Trophoblast cell (in vitro differentiated cells and primary cell): Measurements from ENCODE around the gene ACRBP.

Experiments
- DNase-seq, 2 donors: peaks; one replicate each; pipeline ENCODE4 v3.0.0-alpha.2; 2016
- H2AFZ ChIP-seq: 2 replicates; pipeline ENCODE4 v1.6.1; 2013; ENCODE audit warnings: low read length, moderate library complexity, mild to moderate bottlenecking; ENCODE audit not compliant: insufficient read depth, poor library complexity
- H2AK5ac ChIP-seq: 2 replicates; pipeline ENCODE4 v1.6.1; 2013; ENCODE audit warnings: mild to moderate bottlenecking, low read length
- H2BK120ac ChIP-seq: 2 replicates; pipeline ENCODE4 v1.6.1; 2013; ENCODE audit warnings: low read length, mild to moderate bottlenecking, moderate library complexity; ENCODE audit not compliant: insufficient read depth, poor library complexity
- H2BK12ac ChIP-seq: 2 replicates; pipeline ENCODE4 v1.6.1; 2013; ENCODE audit warnings: mild to moderate bottlenecking, low read length, moderate library complexity
- H2BK5ac ChIP-seq: 2 replicates; pipeline ENCODE4 v1.6.1; 2013; ENCODE audit warnings: low read length, low read depth, moderate library complexity, mild to moderate bottlenecking; ENCODE audit not compliant: poor library complexity
- H3K14ac ChIP-seq: 2 replicates; pipeline ENCODE4 v1.6.1; 2013; ENCODE audit warnings: mild to moderate bottlenecking, low read length
- H3K18ac ChIP-seq: 2 replicates; pipeline ENCODE4 v1.6.1; 2013; ENCODE audit warnings: mild to moderate bottlenecking, low read length
- H3K23ac ChIP-seq: 2 replicates; pipeline ENCODE4 v1.6.1; 2013; ENCODE audit warnings: low read length
- H3K27ac ChIP-seq: 2 replicates; pipeline ENCODE4 v1.5.1; 2013; ENCODE audit warnings: low read depth, mild to moderate bottlenecking, inconsistent platforms, low read length, moderate library complexity
- H3K27me3 ChIP-seq: 2 replicates; pipeline ENCODE4 v1.6.1; 2013; ENCODE audit warnings: inconsistent platforms, mild to moderate bottlenecking, low read length, moderate library complexity; ENCODE audit not compliant: insufficient read depth
- H3K36me3 ChIP-seq, 2 experiments: 1 replicate in 1 of 2; 2 replicates in 1 of 2; pipeline ENCODE4 v1.6.1; 2013; ENCODE audit warnings: low read length in 2 of 2, mild to moderate bottlenecking in 2 of 2, moderate library complexity in 1 of 2; ENCODE audit not compliant: insufficient read depth in 2 of 2, control insufficient read depth in 1 of 2
- H3K4ac ChIP-seq: 2 replicates; pipeline ENCODE4 v1.6.1; 2013; ENCODE audit warnings: low read depth, mild to moderate bottlenecking, low read length, moderate library complexity
- H3K4me1 ChIP-seq, 2 experiments: 1 replicate in 1 of 2; 2 replicates in 1 of 2; pipeline ENCODE4 v1.6.1; 2013; ENCODE audit warnings: low read length in 2 of 2, mild to moderate bottlenecking in 2 of 2, moderate library complexity in 1 of 2; ENCODE audit not compliant: insufficient read depth in 2 of 2, control insufficient read depth in 1 of 2
- H3K4me2 ChIP-seq: 2 replicates; pipeline ENCODE4 v1.6.1; 2013; ENCODE audit warnings: inconsistent platforms, mild to moderate bottlenecking, low read length, moderate library complexity
- H3K4me3 ChIP-seq: 2 replicates; pipeline ENCODE4 v1.5.1; 2013; ENCODE audit warnings: mild to moderate bottlenecking, low read depth, low read length, inconsistent platforms
- H3K79me1 ChIP-seq: one replicate; pipeline ENCODE4 v1.6.1; 2013; ENCODE audit warnings: low read length
- H3K79me2 ChIP-seq: 2 replicates; pipeline ENCODE4 v1.6.1; 2013; ENCODE audit warnings: low read length, mild to moderate bottlenecking; ENCODE audit not compliant: control insufficient read depth, insufficient read depth, poor library complexity
- H3K9ac ChIP-seq: 2 replicates; pipeline ENCODE4 v1.6.1; 2013; ENCODE audit warnings: mild to moderate bottlenecking, low read length
- H3K9me3 ChIP-seq: 2 replicates; pipeline ENCODE4 v1.6.1; 2013; ENCODE audit warnings: low read depth, mild to moderate bottlenecking, control low read depth, inconsistent platforms, low read length; ENCODE audit not compliant: insufficient read depth
- H4K12ac ChIP-seq: 2 replicates; pipeline ENCODE4 v1.6.1; 2013; ENCODE audit warnings: low read depth, mild to moderate bottlenecking, low read length, moderate library complexity
- H4K8ac ChIP-seq: 2 replicates; pipeline ENCODE4 v1.6.1; 2013; ENCODE audit warnings: low read depth, mild to moderate bottlenecking, low read length, moderate library complexity
- H4K91ac ChIP-seq: one replicate; pipeline ENCODE4 v1.6.1; 2013; ENCODE audit warnings: low read depth, mild to moderate bottlenecking, low read length, moderate library complexity
- WGBS: extraction: QIAGEN DNeasy Blood & Tissue Kit; methylation state at CpG from one replicate; pipeline ENCODE4 v1.1.7; 2013; ENCODE audit warnings: missing lambda C conversion rate; ENCODE audit not compliant: insufficient read length, insufficient coverage; ENCODE audit errors: extremely low coverage; 5-methylcytosine and 5-hydroxymethylcytosine counted together

Gene ACRBP

GRCh38 chr12:6685814-6686213, 38.6 kb upstream of the ACRBP start:
- H2BK12ac ChIP-seq, result no peak overlapping the region
- H3K14ac ChIP-seq, result no peak overlapping the region
- peaks cover 10% of the 10 kb centered on the region for H3K79me1 ChIP-seq
- no peak overlapping the region for H4K91ac ChIP-seq
- no peak overlapping the region for H2BK5ac ChIP-seq
- DNase-seq, result no peak
- no peak overlapping the region for H3K4me3 ChIP-seq
- H3K27me3 ChIP-seq, result no peaks in the 10 kb centered on the region
- no CpG with 5 or more reads among the region's 3 CpGs for WGBS
- no peak overlapping the region for H2AFZ ChIP-seq
- no peak overlapping the region for H3K4ac ChIP-seq
- no peak overlapping the region for H4K12ac ChIP-seq
- no peak overlapping the region for H4K8ac ChIP-seq
- no peaks in the 10 kb centered on the region for H3K9me3 ChIP-seq
- no peak overlapping the region for H3K4me2 ChIP-seq
- peaks cover 13% of the 10 kb centered on the region for H3K79me2 ChIP-seq
- H3K36me3 ChIP-seq, result peaks cover 3 to 7% of the 10 kb centered on the region in 2 experiments
- no peak overlapping the region for H3K27ac ChIP-seq
- no peak overlapping the region for H3K23ac ChIP-seq
- no peak overlapping the region for H2BK120ac ChIP-seq
- H3K9ac ChIP-seq, result no peak overlapping the region
- H3K4me1 ChIP-seq, result peaks cover 0 to 9% of the 10 kb centered on the region in 2 experiments
- no peak overlapping the region for H2AK5ac ChIP-seq
- H3K18ac ChIP-seq, result no peak overlapping the region

GRCh38 chr12:6684609-6685008, 37.4 kb upstream of the ACRBP start:
- H3K18ac ChIP-seq, result no peak overlapping the region
- H3K14ac ChIP-seq, result no peak overlapping the region
- H3K79me1 ChIP-seq, result peaks cover 10% of the 10 kb centered on the region
- H3K9me3 ChIP-seq, result no peaks in the 10 kb centered on the region
- no peak overlapping the region for H2AK5ac ChIP-seq
- no peak overlapping the region for H3K23ac ChIP-seq
- H2BK120ac ChIP-seq, result no peak overlapping the region
- H2AFZ ChIP-seq, result no peak overlapping the region
- no peak overlapping the region for H3K4me2 ChIP-seq
- no peak overlapping the region for H3K9ac ChIP-seq
- no peak overlapping the region for H4K8ac ChIP-seq
- H3K4ac ChIP-seq, result peak overlapping the region; percentile 61
- H3K4me3 ChIP-seq, result no peak overlapping the region
- no peak overlapping the region for H3K27ac ChIP-seq
- WGBS, result no CpG with 5 or more reads among the region's 6 CpGs
- no peak overlapping the region for H4K12ac ChIP-seq
- no peak overlapping the region for H2BK12ac ChIP-seq
- H3K4me1 ChIP-seq, result peaks cover 0 to 6% of the 10 kb centered on the region in 2 experiments
- H2BK5ac ChIP-seq, result no peak overlapping the region
- H3K79me2 ChIP-seq, result peaks cover 13% of the 10 kb centered on the region
- H3K36me3 ChIP-seq, result peaks cover 3 to 11% of the 10 kb centered on the region in 2 experiments
- no peak overlapping the region for H4K91ac ChIP-seq
- H3K27me3 ChIP-seq, result no peaks in the 10 kb centered on the region
- peak in 1 of 2 donors; percentile 63 for DNase-seq

- peaks cover 1% of the 10 kb centered on the region for H3K9me3 ChIP-seq
- no peak overlapping the region for H2BK120ac ChIP-seq
- H4K91ac ChIP-seq, result no peak overlapping the region
- H4K8ac ChIP-seq, result no peak overlapping the region
- no peak for DNase-seq
- no peak overlapping the region for H2AK5ac ChIP-seq
- no peak overlapping the region for H4K12ac ChIP-seq
- no peak overlapping the region for H3K27ac ChIP-seq
- no peaks in the 10 kb centered on the region for H3K79me1 ChIP-seq
- no peak overlapping the region for H2BK5ac ChIP-seq
- no peak overlapping the region for H3K4me2 ChIP-seq
- H3K4ac ChIP-seq, result no peak overlapping the region
- no peak overlapping the region for H3K4me3 ChIP-seq
- no CpG with 5 or more reads among the region's 5 CpGs for WGBS
- H2BK12ac ChIP-seq, result no peak overlapping the region
- H3K23ac ChIP-seq, result no peak overlapping the region
- H3K36me3 ChIP-seq, result peaks cover 30 to 63% of the 10 kb centered on the region in 2 experiments
- H3K18ac ChIP-seq, result no peak overlapping the region
- no peak overlapping the region for H3K9ac ChIP-seq
- no peaks in the 10 kb centered on the region for H3K79me2 ChIP-seq
- H3K14ac ChIP-seq, result no peak overlapping the region
- no peaks in the 10 kb centered on the region for H3K4me1 ChIP-seq
- H2AFZ ChIP-seq, result no peak overlapping the region
- H3K27me3 ChIP-seq, result no peaks in the 10 kb centered on the region
Observed at GRCh38 chr12:6676962-6677361, 29.7 kb upstream of the ACRBP start.

GRCh38 chr12:6672143-6672542, 24.9 kb upstream of the ACRBP start:
- H4K12ac ChIP-seq, result no peak overlapping the region
- no peak overlapping the region for H2AFZ ChIP-seq
- H3K4me1 ChIP-seq, result no peaks in the 10 kb centered on the region
- no peak overlapping the region for H3K4me3 ChIP-seq
- no peak overlapping the region for H3K18ac ChIP-seq
- H4K91ac ChIP-seq, result no peak overlapping the region
- H2BK12ac ChIP-seq, result no peak overlapping the region
- H3K79me2 ChIP-seq, result no peaks in the 10 kb centered on the region
- no peak overlapping the region for H4K8ac ChIP-seq
- no peaks in the 10 kb centered on the region for H3K79me1 ChIP-seq
- no peak overlapping the region for H3K27ac ChIP-seq
- peaks cover 1% of the 10 kb centered on the region for H3K9me3 ChIP-seq
- no peak for DNase-seq
- H3K36me3 ChIP-seq, result peaks cover 44 to 78% of the 10 kb centered on the region in 2 experiments
- no peak overlapping the region for H2AK5ac ChIP-seq
- H3K4me2 ChIP-seq, result no peak overlapping the region
- no peak overlapping the region for H3K14ac ChIP-seq
- no peak overlapping the region for H3K4ac ChIP-seq
- no peak overlapping the region for H2BK120ac ChIP-seq
- WGBS, result no CpG with 5 or more reads among the region's 18 CpGs
- H2BK5ac ChIP-seq, result no peak overlapping the region
- no peaks in the 10 kb centered on the region for H3K27me3 ChIP-seq
- H3K23ac ChIP-seq, result no peak overlapping the region
- H3K9ac ChIP-seq, result no peak overlapping the region
